Uterus (tissue), 2 donors: ENCODE measurements around the gene THEM4.

Experiments used
- POLR2A ChIP-seq, 2 donors: fragments of 450-650 bp; IDR thresholded peaks; one replicate each; pipeline ENCODE4 v1.6.1; 2016; ENCODE audit warnings: antibody characterized with exemption in 2 of 2, mild to moderate bottlenecking in 1 of 2, moderate library complexity in 1 of 2
- TF ChIP-seq, protein P1 (sequence below), 4 experiments: fragments of 200-600 bp in 2 of 4; fragments of 450-650 bp in 2 of 4; sonication (generic) in 2 of 4; IDR thresholded peaks; one replicate each; pipeline ENCODE4 v1.5.1; 2016 to 2019; ENCODE audit warnings: antibody characterized with exemption in 4 of 4, mild to moderate bottlenecking in 2 of 4, moderate library complexity in 1 of 4

- no peak for TF ChIP-seq POLR2A (IDR thresholded peaks at IDR 0.05)
- TF ChIP-seq, protein P1, sequence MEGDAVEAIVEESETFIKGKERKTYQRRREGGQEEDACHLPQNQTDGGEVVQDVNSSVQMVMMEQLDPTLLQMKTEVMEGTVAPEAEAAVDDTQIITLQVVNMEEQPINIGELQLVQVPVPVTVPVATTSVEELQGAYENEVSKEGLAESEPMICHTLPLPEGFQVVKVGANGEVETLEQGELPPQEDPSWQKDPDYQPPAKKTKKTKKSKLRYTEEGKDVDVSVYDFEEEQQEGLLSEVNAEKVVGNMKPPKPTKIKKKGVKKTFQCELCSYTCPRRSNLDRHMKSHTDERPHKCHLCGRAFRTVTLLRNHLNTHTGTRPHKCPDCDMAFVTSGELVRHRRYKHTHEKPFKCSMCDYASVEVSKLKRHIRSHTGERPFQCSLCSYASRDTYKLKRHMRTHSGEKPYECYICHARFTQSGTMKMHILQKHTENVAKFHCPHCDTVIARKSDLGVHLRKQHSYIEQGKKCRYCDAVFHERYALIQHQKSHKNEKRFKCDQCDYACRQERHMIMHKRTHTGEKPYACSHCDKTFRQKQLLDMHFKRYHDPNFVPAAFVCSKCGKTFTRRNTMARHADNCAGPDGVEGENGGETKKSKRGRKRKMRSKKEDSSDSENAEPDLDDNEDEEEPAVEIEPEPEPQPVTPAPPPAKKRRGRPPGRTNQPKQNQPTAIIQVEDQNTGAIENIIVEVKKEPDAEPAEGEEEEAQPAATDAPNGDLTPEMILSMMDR (IDR thresholded peaks at IDR 0.05), result no peak
Observed at GRCh38 chr1:151875419-151876097, 33.8 kb downstream of the THEM4 start.
